Peyer's patch (tissue), 4 donors: ENCODE data around the gene UBAC2.

Experiments used
- POLR2A ChIP-seq, 2 donors: fragments of 450-650 bp; IDR thresholded peaks; one replicate each; pipeline ENCODE4 v1.5.1; 2017; ENCODE audit warnings: antibody characterized with exemption in 2 of 2, mild to moderate bottlenecking in 2 of 2, moderate library complexity in 2 of 2
- TF ChIP-seq, protein P1 (sequence below), 6 experiments: fragments of 450-650 bp in 4 of 6; fragments of 200-600 bp in 2 of 6; sonication (generic) in 1 of 6; IDR thresholded peaks; one replicate each; pipeline ENCODE4 v1.5.1; 2017 to 2019; ENCODE audit warnings: antibody characterized with exemption in 6 of 6, mild to moderate bottlenecking in 3 of 6, moderate library complexity in 1 of 6

DNA sequence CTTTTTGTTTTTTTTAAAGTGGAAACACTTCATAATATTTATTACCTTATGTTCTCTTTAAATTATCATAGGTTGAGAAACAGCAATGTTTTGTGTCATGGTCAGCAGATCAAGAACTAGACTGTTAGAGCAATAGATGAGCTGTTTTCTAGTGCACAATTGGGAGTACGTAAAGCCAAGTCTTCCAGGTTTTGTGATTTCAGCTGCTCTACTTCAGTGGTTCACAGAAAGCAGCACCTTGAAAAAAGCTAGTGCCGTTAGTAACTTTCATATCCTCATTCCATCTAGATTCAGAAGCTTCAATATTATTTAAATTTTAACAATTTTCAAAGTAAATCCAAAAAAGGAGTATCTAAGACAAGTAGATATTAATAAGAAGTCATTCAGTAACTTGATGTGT, 55.6 kb downstream of the UBAC2 start:
- TF ChIP-seq, protein P1, sequence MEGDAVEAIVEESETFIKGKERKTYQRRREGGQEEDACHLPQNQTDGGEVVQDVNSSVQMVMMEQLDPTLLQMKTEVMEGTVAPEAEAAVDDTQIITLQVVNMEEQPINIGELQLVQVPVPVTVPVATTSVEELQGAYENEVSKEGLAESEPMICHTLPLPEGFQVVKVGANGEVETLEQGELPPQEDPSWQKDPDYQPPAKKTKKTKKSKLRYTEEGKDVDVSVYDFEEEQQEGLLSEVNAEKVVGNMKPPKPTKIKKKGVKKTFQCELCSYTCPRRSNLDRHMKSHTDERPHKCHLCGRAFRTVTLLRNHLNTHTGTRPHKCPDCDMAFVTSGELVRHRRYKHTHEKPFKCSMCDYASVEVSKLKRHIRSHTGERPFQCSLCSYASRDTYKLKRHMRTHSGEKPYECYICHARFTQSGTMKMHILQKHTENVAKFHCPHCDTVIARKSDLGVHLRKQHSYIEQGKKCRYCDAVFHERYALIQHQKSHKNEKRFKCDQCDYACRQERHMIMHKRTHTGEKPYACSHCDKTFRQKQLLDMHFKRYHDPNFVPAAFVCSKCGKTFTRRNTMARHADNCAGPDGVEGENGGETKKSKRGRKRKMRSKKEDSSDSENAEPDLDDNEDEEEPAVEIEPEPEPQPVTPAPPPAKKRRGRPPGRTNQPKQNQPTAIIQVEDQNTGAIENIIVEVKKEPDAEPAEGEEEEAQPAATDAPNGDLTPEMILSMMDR (IDR thresholded peaks at IDR 0.05): no peak
- no peak for TF ChIP-seq POLR2A (IDR thresholded peaks at IDR 0.05)
